ENCODE data around the gene SH3GL1.

Gene SH3GL1, protein sequence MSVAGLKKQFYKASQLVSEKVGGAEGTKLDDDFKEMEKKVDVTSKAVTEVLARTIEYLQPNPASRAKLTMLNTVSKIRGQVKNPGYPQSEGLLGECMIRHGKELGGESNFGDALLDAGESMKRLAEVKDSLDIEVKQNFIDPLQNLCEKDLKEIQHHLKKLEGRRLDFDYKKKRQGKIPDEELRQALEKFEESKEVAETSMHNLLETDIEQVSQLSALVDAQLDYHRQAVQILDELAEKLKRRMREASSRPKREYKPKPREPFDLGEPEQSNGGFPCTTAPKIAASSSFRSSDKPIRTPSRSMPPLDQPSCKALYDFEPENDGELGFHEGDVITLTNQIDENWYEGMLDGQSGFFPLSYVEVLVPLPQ

GRCh38 chr19:4400135-4400936 is at the start of gene SH3GL1:
SH3GL1 (minus strand) TSS chr19:4400547; CDS start chr19:4400368, 179 bp downstream.
- peak; percentile 92 to 93 for DNase-seq

GRCh38 chr19:4449639-4450028 is 49.3 kb upstream of the SH3GL1 start:
- no peak for DNase-seq

DNA sequence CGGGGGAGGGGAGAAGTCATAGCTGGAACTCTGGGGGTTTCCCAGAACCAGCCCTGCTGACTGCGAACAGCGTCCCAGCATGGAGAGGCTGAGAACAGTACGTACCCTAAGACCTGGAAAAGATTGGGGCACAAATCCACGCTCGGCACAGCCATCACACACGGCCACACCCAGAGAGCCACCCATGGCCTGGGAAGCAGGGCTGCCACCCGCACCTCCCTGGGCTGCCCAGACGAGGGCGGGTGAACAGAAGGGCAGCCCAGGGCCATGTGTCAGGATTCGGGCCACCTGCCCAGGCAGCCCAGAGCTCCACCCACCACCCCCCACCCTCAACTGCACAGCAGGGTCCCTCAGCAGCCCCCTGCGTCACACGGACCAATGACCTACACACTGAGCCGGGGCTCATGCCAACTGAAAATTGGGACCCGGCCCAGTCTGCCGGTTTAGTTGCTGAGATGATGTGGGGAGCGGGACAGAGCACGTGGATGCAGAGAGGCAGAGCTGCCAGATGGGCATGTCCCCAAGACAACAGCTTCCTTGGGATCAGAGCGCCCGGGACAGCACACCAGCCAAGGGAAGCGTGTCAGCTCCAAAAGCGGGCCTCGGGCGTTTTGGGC is 48.8 kb upstream of the SH3GL1 start:
- DNase-seq: no peak

GRCh38 chr19:4448147-4448985 is 48.0 kb upstream of the SH3GL1 start:
- no peak for DNase-seq

- DNase-seq: no peak
These were observed 47.2 kb upstream of the SH3GL1 start for GRCh38 chr19:4447327-4448146.

GRCh38 chr19:4446704-4447200 is 46.4 kb upstream of the SH3GL1 start:
- DNase-seq: no peak

DNA sequence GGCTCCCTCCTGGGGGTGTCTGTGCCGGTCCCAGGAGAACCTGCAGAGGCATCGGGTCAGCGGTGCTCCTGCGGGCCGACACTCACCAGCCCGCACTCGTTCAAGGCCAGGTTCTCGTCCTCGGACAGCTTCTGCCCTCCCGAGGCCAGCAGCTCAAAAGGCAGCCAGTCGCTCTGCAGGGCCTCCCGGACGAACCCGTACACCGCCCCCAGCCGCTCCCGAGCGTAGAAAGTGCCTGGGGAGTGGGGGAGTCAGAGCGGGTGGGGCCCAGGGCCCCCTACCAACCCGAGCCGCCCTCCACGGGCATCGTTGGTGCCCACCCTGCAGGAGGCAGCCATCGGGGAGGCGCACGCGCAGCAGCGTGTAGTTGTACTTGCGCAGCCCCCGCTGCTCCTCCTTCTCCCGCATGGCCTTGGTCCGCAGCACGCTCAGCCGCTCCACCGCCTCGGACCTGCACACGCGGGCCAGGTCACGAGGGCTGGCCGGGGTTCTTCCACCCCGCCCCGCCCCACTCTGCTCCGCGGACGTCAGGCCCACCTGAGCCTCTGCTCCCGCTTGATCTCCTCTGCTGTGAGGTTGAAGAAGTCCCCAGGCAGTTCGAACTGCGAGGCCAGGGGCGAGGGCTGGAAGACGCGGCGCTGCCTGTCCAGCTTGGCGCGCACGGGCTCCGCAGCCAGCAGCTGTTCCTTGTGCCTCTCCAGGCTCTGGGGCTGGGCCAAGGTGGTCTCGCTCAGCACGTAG is 45.8 kb upstream of the SH3GL1 start:
- no peak for DNase-seq

- no peak for DNase-seq
These were observed 44.7 kb upstream of the SH3GL1 start for GRCh38 chr19:4444765-4445741.

GRCh38 chr19:4443966-4444764 is 43.8 kb upstream of the SH3GL1 start:
- DNase-seq: no peak

DNA sequence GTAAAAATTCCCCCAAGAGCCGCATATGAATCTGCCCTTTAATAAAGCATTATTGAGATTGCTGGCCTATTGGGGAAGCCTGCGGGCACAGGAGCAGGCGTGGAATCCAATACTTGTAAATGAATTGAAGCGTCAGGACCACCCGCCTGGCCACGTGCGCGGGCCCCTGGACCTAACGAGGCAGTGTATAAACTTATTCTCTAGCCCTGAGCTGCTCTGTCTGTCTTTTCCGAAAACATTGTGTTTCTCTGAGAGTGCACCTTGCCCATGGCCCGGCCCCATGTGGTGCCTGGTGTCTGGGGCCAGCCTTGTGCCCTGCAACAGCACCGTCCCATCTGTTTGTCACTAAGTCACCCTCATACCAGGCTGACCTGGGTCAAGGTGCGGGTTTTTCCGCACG is 42.8 kb upstream of the SH3GL1 start:
- DNase-seq: no peak

- no peak for DNase-seq
These were observed 42.4 kb upstream of the SH3GL1 start for GRCh38 chr19:4442819-4443146.

- DNase-seq: no peak
These were observed 41.9 kb upstream of the SH3GL1 start for GRCh38 chr19:4441994-4442818.

- DNase-seq: no peak
These were observed 38.9 kb upstream of the SH3GL1 start for GRCh38 chr19:4439243-4439642.

- DNase-seq: no peak
These were observed 36.8 kb upstream of the SH3GL1 start for GRCh38 chr19:4437103-4437502.

- no peak for DNase-seq
These were observed 35.9 kb upstream of the SH3GL1 start for GRCh38 chr19:4436231-4436630.

- no peak for DNase-seq
These were observed 34.0 kb upstream of the SH3GL1 start for GRCh38 chr19:4434391-4434790.

GRCh38 chr19:4432918-4433506 is 32.7 kb upstream of the SH3GL1 start:
- DNase-seq: no peak
